ENCODE data around the gene MISP3.

The MISP3 gene

DNA sequence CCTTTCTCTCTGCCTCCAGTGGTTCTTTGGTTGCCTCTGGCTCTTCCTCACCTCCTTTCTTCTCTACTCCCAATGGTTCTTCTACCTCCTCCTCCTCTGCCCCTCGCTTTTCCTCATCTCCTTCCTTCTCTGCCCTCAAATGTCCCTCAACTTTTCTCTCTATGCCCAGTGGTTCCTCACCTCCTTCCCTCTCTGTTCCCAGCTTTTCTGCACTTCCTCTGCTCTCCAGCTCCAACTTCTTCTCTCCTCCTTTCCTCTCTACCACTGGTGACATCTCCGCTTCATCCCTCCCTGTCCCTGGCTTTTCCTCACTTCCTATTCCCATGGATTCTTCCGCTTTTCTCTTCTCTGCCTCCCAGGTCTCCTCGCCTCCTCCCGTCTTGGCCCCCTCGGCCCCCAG, 18.5 kb upstream of the MISP3 start:
- no peak for TF ChIP-seq CTCF (conservative IDR thresholded peaks at IDR 0.05; ENCODE audit: control insufficient read depth, insufficient read depth, low read depth, low read length)
- no peak overlapping the region for H3K4me3 ChIP-seq (ENCODE audit: control insufficient read depth, low read depth, low read length)
- no peak for DNase-seq (ENCODE audit: low read depth)

GRCh38 chr19:14054721-14055120, 17.9 kb upstream of the MISP3 start:
- DNase-seq (ENCODE audit: low read depth), result no peak
- no peak for TF ChIP-seq CTCF (conservative IDR thresholded peaks at IDR 0.05; ENCODE audit: control insufficient read depth, insufficient read depth, low read depth, low read length)
- H3K4me3 ChIP-seq (ENCODE audit: control insufficient read depth, low read depth, low read length), result no peak overlapping the region

GRCh38 chr19:14055396-14055795, 17.2 kb upstream of the MISP3 start:
- TF ChIP-seq CTCF (conservative IDR thresholded peaks at IDR 0.05; ENCODE audit: control insufficient read depth, insufficient read depth, low read depth, low read length), result no peak
- DNase-seq (ENCODE audit: low read depth), result no peak
- H3K4me3 ChIP-seq (ENCODE audit: control insufficient read depth, low read depth, low read length), result no peak overlapping the region

GRCh38 chr19:14056069-14056666, 16.4 kb upstream of the MISP3 start:
- H3K4me3 ChIP-seq (ENCODE audit: control insufficient read depth, low read depth, low read length), result no peak overlapping the region
- TF ChIP-seq CTCF (conservative IDR thresholded peaks at IDR 0.05; ENCODE audit: control insufficient read depth, insufficient read depth, low read depth, low read length), result no peak

GRCh38 chr19:14056741-14057356, 15.7 kb upstream of the MISP3 start:
- no peak for TF ChIP-seq CTCF (conservative IDR thresholded peaks at IDR 0.05; ENCODE audit: control insufficient read depth, insufficient read depth, low read depth, low read length)
- no peak overlapping the region for H3K4me3 ChIP-seq (ENCODE audit: control insufficient read depth, low read depth, low read length)
- no peak for DNase-seq (ENCODE audit: low read depth)

More at GRCh38 chr19:14056069-14056666, 16.4 kb upstream of the MISP3 start:
- no peak for DNase-seq (ENCODE audit: low read depth)

GRCh38 chr19:14058182-14059092, 14.1 kb upstream of the MISP3 start:
- DNase-seq (ENCODE audit: low read depth), result no peak
- H3K4me3 ChIP-seq (ENCODE audit: control insufficient read depth, low read depth, low read length), result no peak overlapping the region
- TF ChIP-seq CTCF (conservative IDR thresholded peaks at IDR 0.05; ENCODE audit: control insufficient read depth, insufficient read depth, low read depth, low read length), result no peak

All from fibroblast of mammary gland (primary cell).